OCI-LY1 (cell line): Measurements from ENCODE around the gene CDH2.

Experiments
- H2AFZ ChIP-seq: fragments of 200-600 bp; sonication (generic), shearing (Covaris generic); 2 replicates; pipeline ENCODE4 v1.6.0; 2014; ENCODE audit warnings: antibody characterized with exemption, mild to moderate bottlenecking, low read length
- H3F3A ChIP-seq: fragments of 200-600 bp; sonication (generic), shearing (Covaris generic); 2 replicates; pipeline ENCODE4 v1.6.0; 2014; ENCODE audit warnings: mild to moderate bottlenecking, antibody characterized with exemption, low read length, moderate library complexity; ENCODE audit not compliant: insufficient read depth
- H3K27ac ChIP-seq: fragments of 200-600 bp; sonication (generic); 2 replicates; pipeline ENCODE4 v1.5.1; 2014; ENCODE audit warnings: low read length, mixed run types, mild to moderate bottlenecking, low read depth; ENCODE audit not compliant: poor library complexity, severe bottlenecking
- H3K27me3 ChIP-seq: fragments of 200-600 bp; sonication (generic); 2 replicates; pipeline ENCODE4 v1.6.0; 2014; ENCODE audit warnings: antibody characterized with exemption, mild to moderate bottlenecking, low read length, moderate library complexity; ENCODE audit not compliant: insufficient read depth
- H3K36me3 ChIP-seq: fragments of 200-600 bp; sonication (generic); 2 replicates; pipeline ENCODE4 v1.6.1; 2014; ENCODE audit warnings: mild to moderate bottlenecking, antibody characterized with exemption, low read length, moderate library complexity, mixed read lengths; ENCODE audit not compliant: insufficient read depth
- H3K4me1 ChIP-seq: fragments of 200-600 bp; sonication (generic); 2 replicates; pipeline ENCODE4 v1.5.1; 2014; ENCODE audit warnings: mild to moderate bottlenecking, low read length, moderate library complexity; ENCODE audit not compliant: insufficient read depth, severe bottlenecking
- H3K4me2 ChIP-seq: fragments of 200-600 bp; sonication (generic), shearing (Covaris generic); 2 replicates; pipeline ENCODE4 v1.6.1; 2014; ENCODE audit warnings: low read length
- H3K4me3 ChIP-seq: fragments of 200-600 bp; sonication (generic); 2 replicates; pipeline ENCODE4 v1.5.1; 2014; ENCODE audit warnings: low read length, low read depth, mild to moderate bottlenecking, mixed read lengths; ENCODE audit not compliant: poor library complexity, severe bottlenecking
- H3K79me2 ChIP-seq: fragments of 200-600 bp; shearing (Covaris generic); 2 replicates; pipeline ENCODE4 v1.6.1; 2016; ENCODE audit warnings: mixed run types, low read length, mixed read lengths; ENCODE audit not compliant: insufficient read depth
- H3K9ac ChIP-seq: fragments of 200-600 bp; sonication (generic), shearing (Covaris generic); 2 replicates; pipeline ENCODE4 v1.6.1; 2014; ENCODE audit warnings: mild to moderate bottlenecking, low read length, mixed read lengths
- H3K9me2 ChIP-seq: fragments of 200-600 bp; sonication (generic), shearing (Covaris generic); 2 replicates; pipeline ENCODE4 v1.6.1; 2014; ENCODE audit warnings: low read depth, mild to moderate bottlenecking, low read length, mixed read lengths
- H3K9me3 ChIP-seq: fragments of 200-600 bp; shearing (Covaris generic); 2 replicates; pipeline ENCODE4 v1.6.1; 2014; ENCODE audit warnings: low read length, mixed read lengths
- H4K20me1 ChIP-seq: fragments of 200-600 bp; sonication (generic), shearing (Covaris generic); 2 replicates; pipeline ENCODE4 v1.6.0; 2016; ENCODE audit warnings: mild to moderate bottlenecking, low read length; ENCODE audit not compliant: insufficient read depth
- EZH2 ChIP-seq: fragments of 200-600 bp; sonication (generic), shearing (Covaris generic); IDR thresholded peaks from 2 replicates; pipeline ENCODE4 v1.8.0; 2017; ENCODE audit warnings: borderline replicate concordance, mixed run types, mild to moderate bottlenecking, antibody characterized with exemption, low read length, moderate library complexity, mixed read lengths
- TF ChIP-seq, protein P1 (sequence below): fragments of 200-600 bp; sonication (generic), shearing (Covaris generic); IDR thresholded peaks from 2 replicates; pipeline ENCODE4 v1.5.1; 2017; ENCODE audit warnings: mild to moderate bottlenecking, antibody characterized with exemption, low read length, moderate library complexity, mixed read lengths

The CDH2 gene

DNA sequence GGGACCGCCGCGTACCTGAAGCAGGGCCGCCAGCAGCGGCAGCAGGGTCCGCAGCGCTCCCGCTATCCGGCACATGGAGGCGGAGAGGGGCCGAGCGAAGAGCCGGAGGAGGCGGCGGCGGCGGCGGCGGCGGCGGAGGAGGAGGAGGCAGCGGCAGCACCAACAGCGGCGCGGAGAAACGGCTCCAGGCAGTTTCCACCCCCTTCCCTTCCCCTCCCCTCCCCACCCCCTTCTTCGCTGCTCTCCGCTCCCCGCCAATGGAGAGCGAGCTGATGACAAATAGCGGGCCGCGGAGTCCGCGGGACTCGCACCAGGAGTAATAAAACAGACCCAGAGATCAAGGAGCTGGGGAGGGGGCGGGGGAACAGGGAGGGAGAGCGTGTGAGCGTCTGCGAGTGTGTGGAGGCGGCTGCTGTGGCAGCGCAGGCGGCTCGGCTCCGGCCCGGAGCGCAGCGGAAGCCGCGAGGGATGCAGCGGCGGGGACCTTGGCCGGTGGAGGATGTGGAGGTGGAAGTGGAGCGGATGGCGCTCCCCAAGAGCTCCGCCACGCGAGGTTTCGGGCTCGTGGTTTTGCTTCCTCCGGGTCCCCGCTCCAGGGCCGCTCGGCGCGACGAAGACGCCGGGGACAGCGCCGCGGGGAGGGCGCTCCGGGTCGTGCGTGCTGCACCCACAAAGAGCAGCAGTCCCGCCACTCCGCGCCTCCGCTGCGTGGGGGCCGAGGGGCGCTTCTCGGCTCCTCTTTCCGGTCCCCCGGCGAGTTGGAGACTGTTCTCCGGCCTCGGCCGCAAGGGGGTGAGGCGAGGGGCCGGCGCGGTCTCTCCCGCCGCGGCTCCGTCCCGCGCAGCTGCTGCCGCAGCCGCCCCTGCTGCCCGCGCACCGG, at the start of gene CDH2:
TSS of gene CDH2 (minus strand) at position 183 of the 880 bp plus-strand sequence. CDS start at position 75, 108 bp downstream.
- Histone ChIP-seq H3F3A (no peaks in the 10 kb centered on the region), H3K4me3 (no peak within 1 kb of the TSS), H3K4me2 (no peak within 1 kb of the TSS), H4K20me1 (no peaks in the 10 kb centered on the region), H3K4me1 (no peaks in the 10 kb centered on the region), H2AFZ (no peak within 1 kb of the TSS), H3K9ac (no peak within 1 kb of the TSS), H3K27me3 (no peaks in the 10 kb centered on the region), H3K9me3 (no peaks in the 10 kb centered on the region), H3K79me2 (no peaks in the 10 kb centered on the region), H3K36me3 (no peaks in the 10 kb centered on the region), H3K27ac (no peak within 1 kb of the TSS), H3K9me2 (no peaks in the 10 kb centered on the region)
- no peak for TF ChIP-seq EZH2
- TF ChIP-seq, protein P1, sequence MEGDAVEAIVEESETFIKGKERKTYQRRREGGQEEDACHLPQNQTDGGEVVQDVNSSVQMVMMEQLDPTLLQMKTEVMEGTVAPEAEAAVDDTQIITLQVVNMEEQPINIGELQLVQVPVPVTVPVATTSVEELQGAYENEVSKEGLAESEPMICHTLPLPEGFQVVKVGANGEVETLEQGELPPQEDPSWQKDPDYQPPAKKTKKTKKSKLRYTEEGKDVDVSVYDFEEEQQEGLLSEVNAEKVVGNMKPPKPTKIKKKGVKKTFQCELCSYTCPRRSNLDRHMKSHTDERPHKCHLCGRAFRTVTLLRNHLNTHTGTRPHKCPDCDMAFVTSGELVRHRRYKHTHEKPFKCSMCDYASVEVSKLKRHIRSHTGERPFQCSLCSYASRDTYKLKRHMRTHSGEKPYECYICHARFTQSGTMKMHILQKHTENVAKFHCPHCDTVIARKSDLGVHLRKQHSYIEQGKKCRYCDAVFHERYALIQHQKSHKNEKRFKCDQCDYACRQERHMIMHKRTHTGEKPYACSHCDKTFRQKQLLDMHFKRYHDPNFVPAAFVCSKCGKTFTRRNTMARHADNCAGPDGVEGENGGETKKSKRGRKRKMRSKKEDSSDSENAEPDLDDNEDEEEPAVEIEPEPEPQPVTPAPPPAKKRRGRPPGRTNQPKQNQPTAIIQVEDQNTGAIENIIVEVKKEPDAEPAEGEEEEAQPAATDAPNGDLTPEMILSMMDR, result no peak

DNA sequence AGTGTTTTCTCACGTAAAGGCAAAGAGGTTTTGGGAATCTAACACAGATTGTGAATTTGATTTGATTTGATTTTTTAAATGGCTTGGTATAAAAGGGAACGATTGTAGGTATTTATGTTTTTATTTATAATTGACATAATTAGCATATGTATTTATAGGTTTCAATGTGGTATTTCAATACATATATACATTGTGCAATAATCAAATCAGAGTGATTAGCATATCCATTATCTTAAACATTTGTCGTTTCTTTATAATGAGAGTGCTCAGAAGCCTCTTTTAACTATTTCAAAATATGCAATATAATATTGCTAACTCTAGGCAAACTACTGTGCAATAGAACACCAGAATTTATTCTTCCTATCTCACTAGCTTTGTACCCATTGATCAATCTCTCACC, 35.1 kb upstream of the CDH2 start:
- Histone ChIP-seq H3K79me2 (no peaks in the 10 kb centered on the region), H3K36me3 (no peaks in the 10 kb centered on the region), H3F3A (no peaks in the 10 kb centered on the region), H3K27me3 (no peaks in the 10 kb centered on the region), H3K9ac (no peak overlapping the region), H3K4me2 (no peak overlapping the region), H3K4me3 (no peak overlapping the region), H2AFZ (no peak overlapping the region), H3K9me3 (no peaks in the 10 kb centered on the region), H4K20me1 (no peaks in the 10 kb centered on the region), H3K27ac (no peak overlapping the region), H3K4me1 (no peaks in the 10 kb centered on the region), H3K9me2 (no peaks in the 10 kb centered on the region)
- TF ChIP-seq, protein P1, result no peak
- TF ChIP-seq EZH2, result no peak

DNA sequence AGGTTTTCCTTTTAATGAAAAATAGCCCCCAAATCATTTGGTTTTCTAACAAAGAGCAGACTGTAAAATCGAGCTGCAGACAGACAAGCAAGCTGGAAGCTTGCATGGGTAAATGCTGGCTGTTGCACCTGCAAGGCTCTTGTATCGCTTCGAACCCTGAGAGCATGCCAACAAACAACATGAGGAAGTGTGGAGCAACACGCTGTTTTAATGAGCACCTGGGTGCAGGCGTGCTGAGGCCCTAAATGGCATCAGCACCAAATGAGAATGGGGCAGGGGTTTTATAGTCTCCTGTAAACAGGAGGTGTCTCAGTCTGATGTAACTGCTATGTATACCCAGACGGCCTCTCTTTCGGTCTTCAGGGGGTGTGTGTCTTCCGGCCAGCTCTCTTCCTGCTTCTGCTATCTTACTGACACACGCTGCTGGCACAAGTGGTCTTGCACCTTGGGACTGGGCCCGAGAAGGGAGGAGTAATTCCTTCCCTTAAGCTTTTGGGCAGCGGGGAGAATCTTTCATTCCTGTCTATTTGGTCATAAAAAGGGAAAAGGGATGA, 31.9 kb upstream of the CDH2 start:
- no peak overlapping the region for H3K27ac ChIP-seq
- no peak overlapping the region for H3K4me2 ChIP-seq
- no peaks in the 10 kb centered on the region for H3K4me1 ChIP-seq
- H3K36me3 ChIP-seq, result no peaks in the 10 kb centered on the region
- no peak for TF ChIP-seq EZH2
- TF ChIP-seq, protein P1, result no peak
- no peaks in the 10 kb centered on the region for H3K27me3 ChIP-seq
- H3K4me3 ChIP-seq, result no peak overlapping the region
- no peaks in the 10 kb centered on the region for H3K9me2 ChIP-seq
- no peaks in the 10 kb centered on the region for H3K79me2 ChIP-seq
- H2AFZ ChIP-seq, result no peak overlapping the region
- H3K9ac ChIP-seq, result no peak overlapping the region
- no peaks in the 10 kb centered on the region for H3F3A ChIP-seq
- H4K20me1 ChIP-seq, result no peaks in the 10 kb centered on the region
- no peaks in the 10 kb centered on the region for H3K9me3 ChIP-seq
